ENCODE measurements around the gene LRFN2. TPM values are rescaled to one million over a fixed set of nuclear protein-coding genes. Genes with fewer than 3 reads are reported as not detected.

The LRFN2 gene
- total and polyA plus RNA-seq, 2 experiments from 2014 or later, result 0.29 to 2.5 TPM

DNA sequence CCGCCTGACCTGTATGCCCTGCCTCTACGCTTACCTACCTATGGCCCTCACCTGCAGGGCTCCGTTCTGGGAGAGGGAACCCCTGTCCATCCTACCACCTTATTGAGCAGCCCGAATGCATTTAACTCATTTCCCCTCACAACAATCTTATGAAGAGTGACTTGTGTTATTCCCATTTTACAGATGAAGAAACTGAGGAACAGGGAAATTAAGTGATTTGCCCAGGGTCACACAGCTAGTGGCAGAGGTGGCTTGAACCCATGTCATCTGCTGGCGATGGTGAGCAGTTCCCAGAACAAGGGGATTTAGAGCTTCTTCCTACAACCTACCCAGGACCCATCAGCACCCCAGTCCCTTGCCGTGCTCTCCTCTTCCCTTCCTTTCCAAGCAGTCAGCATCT is 42.3 kb upstream of the LRFN2 start (continued):
- TF ChIP-seq, protein P1, sequence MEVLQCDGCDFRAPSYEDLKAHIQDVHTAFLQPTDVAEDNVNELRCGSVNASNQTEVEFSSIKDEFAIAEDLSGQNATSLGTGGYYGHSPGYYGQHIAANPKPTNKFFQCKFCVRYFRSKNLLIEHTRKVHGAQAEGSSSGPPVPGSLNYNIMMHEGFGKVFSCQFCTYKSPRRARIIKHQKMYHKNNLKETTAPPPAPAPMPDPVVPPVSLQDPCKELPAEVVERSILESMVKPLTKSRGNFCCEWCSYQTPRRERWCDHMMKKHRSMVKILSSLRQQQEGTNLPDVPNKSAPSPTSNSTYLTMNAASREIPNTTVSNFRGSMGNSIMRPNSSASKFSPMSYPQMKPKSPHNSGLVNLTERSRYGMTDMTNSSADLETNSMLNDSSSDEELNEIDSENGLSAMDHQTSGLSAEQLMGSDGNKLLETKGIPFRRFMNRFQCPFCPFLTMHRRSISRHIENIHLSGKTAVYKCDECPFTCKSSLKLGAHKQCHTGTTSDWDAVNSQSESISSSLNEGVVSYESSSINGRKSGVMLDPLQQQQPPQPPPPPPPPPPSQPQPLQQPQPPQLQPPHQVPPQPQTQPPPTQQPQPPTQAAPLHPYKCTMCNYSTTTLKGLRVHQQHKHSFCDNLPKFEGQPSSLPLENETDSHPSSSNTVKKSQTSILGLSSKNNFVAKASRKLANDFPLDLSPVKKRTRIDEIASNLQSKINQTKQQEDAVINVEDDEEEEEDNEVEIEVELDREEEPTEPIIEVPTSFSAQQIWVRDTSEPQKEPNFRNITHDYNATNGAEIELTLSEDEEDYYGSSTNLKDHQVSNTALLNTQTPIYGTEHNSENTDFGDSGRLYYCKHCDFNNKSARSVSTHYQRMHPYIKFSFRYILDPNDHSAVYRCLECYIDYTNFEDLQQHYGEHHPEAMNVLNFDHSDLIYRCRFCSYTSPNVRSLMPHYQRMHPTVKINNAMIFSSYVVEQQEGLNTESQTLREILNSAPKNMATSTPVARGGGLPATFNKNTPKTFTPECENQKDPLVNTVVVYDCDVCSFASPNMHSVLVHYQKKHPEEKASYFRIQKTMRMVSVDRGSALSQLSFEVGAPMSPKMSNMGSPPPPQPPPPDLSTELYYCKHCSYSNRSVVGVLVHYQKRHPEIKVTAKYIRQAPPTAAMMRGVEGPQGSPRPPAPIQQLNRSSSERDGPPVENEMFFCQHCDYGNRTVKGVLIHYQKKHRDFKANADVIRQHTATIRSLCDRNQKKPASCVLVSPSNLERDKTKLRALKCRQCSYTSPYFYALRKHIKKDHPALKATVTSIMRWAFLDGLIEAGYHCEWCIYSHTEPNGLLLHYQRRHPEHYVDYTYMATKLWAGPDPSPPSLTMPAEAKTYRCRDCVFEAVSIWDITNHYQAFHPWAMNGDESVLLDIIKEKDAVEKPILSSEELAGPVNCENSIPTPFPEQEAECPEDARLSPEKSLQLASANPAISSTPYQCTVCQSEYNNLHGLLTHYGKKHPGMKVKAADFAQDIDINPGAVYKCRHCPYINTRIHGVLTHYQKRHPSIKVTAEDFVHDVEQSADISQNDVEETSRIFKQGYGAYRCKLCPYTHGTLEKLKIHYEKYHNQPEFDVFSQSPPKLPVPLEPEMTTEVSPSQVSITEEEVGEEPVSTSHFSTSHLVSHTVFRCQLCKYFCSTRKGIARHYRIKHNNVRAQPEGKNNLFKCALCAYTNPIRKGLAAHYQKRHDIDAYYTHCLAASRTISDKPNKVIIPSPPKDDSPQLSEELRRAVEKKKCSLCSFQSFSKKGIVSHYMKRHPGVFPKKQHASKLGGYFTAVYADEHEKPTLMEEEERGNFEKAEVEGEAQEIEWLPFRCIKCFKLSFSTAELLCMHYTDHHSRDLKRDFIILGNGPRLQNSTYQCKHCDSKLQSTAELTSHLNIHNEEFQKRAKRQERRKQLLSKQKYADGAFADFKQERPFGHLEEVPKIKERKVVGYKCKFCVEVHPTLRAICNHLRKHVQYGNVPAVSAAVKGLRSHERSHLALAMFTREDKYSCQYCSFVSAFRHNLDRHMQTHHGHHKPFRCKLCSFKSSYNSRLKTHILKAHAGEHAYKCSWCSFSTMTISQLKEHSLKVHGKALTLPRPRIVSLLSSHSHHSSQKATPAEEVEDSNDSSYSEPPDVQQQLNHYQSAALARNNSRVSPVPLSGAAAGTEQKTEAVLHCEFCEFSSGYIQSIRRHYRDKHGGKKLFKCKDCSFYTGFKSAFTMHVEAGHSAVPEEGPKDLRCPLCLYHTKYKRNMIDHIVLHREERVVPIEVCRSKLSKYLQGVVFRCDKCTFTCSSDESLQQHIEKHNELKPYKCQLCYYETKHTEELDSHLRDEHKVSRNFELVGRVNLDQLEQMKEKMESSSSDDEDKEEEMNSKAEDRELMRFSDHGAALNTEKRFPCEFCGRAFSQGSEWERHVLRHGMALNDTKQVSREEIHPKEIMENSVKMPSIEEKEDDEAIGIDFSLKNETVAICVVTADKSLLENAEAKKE (CRISPR knock-in tag; IDR thresholded peaks at IDR 0.05), result no peak
- TF ChIP-seq STAT1 (IDR thresholded peaks at IDR 0.05; ENCODE audit: unreplicated experiment) (no peak), ZNF331 (CRISPR knock-in tag; IDR thresholded peaks at IDR 0.05; ENCODE audit: low read depth) (no peak), CREB1 (CRISPR knock-in tag; IDR thresholded peaks at IDR 0.05; ENCODE audit: low read depth) (no peak), NANOG (IDR thresholded peaks at IDR 0.05; ENCODE audit: borderline replicate concordance) (no peak)
- TF ChIP-seq, protein P2, sequence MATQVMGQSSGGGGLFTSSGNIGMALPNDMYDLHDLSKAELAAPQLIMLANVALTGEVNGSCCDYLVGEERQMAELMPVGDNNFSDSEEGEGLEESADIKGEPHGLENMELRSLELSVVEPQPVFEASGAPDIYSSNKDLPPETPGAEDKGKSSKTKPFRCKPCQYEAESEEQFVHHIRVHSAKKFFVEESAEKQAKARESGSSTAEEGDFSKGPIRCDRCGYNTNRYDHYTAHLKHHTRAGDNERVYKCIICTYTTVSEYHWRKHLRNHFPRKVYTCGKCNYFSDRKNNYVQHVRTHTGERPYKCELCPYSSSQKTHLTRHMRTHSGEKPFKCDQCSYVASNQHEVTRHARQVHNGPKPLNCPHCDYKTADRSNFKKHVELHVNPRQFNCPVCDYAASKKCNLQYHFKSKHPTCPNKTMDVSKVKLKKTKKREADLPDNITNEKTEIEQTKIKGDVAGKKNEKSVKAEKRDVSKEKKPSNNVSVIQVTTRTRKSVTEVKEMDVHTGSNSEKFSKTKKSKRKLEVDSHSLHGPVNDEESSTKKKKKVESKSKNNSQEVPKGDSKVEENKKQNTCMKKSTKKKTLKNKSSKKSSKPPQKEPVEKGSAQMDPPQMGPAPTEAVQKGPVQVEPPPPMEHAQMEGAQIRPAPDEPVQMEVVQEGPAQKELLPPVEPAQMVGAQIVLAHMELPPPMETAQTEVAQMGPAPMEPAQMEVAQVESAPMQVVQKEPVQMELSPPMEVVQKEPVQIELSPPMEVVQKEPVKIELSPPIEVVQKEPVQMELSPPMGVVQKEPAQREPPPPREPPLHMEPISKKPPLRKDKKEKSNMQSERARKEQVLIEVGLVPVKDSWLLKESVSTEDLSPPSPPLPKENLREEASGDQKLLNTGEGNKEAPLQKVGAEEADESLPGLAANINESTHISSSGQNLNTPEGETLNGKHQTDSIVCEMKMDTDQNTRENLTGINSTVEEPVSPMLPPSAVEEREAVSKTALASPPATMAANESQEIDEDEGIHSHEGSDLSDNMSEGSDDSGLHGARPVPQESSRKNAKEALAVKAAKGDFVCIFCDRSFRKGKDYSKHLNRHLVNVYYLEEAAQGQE (IDR thresholded peaks at IDR 0.05; ENCODE audit: unreplicated experiment), result no peak

DNA sequence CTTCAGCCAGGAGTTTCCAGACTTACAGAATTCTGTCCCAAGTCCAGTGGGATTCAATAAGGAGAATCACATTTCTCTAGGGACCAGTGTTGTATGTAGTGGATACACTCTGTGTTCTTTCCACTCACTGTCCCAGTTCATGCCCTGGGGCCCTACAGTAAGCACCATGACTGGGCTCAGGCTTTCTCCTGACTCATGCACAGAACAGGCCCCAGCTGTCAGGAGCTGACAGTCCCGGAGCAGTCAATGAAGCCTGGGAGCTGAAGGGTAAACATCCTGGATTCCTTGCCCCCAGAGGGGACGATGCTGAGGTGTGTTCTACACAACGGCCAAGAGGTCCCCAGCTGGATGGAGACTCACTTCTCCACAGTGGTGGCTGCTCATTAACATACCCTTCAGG is 40.2 kb upstream of the LRFN2 start:
- no peak overlapping the region for H3K4me3 ChIP-seq
- no peaks in the 10 kb centered on the region for H3F3A ChIP-seq (replicated peaks; ENCODE audit: low read depth)
- H3K4me2 ChIP-seq, result no peak overlapping the region
- H3K79me2 ChIP-seq (replicated peaks; ENCODE audit: insufficient read depth), result no peaks in the 10 kb centered on the region
- H3K4me1 ChIP-seq (ENCODE audit: insufficient read depth), result no peaks in the 10 kb centered on the region
- no peak overlapping the region for H2AFZ ChIP-seq
- no peaks in the 10 kb centered on the region for H4K20me1 ChIP-seq (replicated peaks; ENCODE audit: insufficient read depth)
- Mint-ChIP-seq H3K4me1 (no peaks in the 10 kb centered on the region), H3K27me3 (ENCODE audit: insufficient read depth, low read depth, poor library complexity) (peaks cover 9% of the 10 kb centered on the region), H3K36me3 (ENCODE audit: low read depth) (no peaks in the 10 kb centered on the region), H3K4me3 (no peak overlapping the region), H3K9me3 (peaks cover 8% of the 10 kb centered on the region), H3K27ac (no peak overlapping the region)
- H3K27me3 ChIP-seq (ENCODE audit: insufficient read depth), result no peaks in the 10 kb centered on the region
- no peak overlapping the region for H3K27ac ChIP-seq (ENCODE audit: low read depth)
- DNase-seq (ENCODE audit: low spot score) (no peak), ATAC-seq (no peak)
- H3K36me3 ChIP-seq (ENCODE audit: insufficient read depth), result no peaks in the 10 kb centered on the region
- peaks cover 4% of the 10 kb centered on the region; the same call in 1 of the 2 replicates for H3K9me2 ChIP-seq (ENCODE audit: insufficient read depth)
- TF ChIP-seq, protein P3, sequence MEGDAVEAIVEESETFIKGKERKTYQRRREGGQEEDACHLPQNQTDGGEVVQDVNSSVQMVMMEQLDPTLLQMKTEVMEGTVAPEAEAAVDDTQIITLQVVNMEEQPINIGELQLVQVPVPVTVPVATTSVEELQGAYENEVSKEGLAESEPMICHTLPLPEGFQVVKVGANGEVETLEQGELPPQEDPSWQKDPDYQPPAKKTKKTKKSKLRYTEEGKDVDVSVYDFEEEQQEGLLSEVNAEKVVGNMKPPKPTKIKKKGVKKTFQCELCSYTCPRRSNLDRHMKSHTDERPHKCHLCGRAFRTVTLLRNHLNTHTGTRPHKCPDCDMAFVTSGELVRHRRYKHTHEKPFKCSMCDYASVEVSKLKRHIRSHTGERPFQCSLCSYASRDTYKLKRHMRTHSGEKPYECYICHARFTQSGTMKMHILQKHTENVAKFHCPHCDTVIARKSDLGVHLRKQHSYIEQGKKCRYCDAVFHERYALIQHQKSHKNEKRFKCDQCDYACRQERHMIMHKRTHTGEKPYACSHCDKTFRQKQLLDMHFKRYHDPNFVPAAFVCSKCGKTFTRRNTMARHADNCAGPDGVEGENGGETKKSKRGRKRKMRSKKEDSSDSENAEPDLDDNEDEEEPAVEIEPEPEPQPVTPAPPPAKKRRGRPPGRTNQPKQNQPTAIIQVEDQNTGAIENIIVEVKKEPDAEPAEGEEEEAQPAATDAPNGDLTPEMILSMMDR (conservative IDR thresholded peaks at IDR 0.05; ENCODE audit: low read depth in 2 of 2), result no peak
- no peak for TF ChIP-seq POLR2AphosphoS5 (IDR thresholded peaks at IDR 0.05; ENCODE audit: low read depth)
- TF ChIP-seq ZNF331 (CRISPR knock-in tag; IDR thresholded peaks at IDR 0.05; ENCODE audit: low read depth), result no peak
- TF ChIP-seq, protein P2 (IDR thresholded peaks at IDR 0.05; ENCODE audit: unreplicated experiment), result no peak
- TF ChIP-seq, protein P4, sequence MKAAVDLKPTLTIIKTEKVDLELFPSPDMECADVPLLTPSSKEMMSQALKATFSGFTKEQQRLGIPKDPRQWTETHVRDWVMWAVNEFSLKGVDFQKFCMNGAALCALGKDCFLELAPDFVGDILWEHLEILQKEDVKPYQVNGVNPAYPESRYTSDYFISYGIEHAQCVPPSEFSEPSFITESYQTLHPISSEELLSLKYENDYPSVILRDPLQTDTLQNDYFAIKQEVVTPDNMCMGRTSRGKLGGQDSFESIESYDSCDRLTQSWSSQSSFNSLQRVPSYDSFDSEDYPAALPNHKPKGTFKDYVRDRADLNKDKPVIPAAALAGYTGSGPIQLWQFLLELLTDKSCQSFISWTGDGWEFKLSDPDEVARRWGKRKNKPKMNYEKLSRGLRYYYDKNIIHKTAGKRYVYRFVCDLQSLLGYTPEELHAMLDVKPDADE (IDR thresholded peaks at IDR 0.05), result no peak

Measured in GM23338 (cell line).